GM18505 (cell line): Measurements from ENCODE around the gene GRM8.
"Not testable (repeated sequence)": the region's sequence is repeated elsewhere in the genome, so short reads cannot be mapped to it uniquely, and the experiment has no call there.

Experiments used
- ATAC-seq: cut with Tn5 transposase; IDR thresholded peaks from one replicate; pipeline ENCODE4 v1.9.1; 2021; ENCODE audit not compliant: unreplicated experiment
- POLR2A ChIP-seq: IDR thresholded peaks from 4 replicates; pipeline ENCODE4 v1.6.1; 2011; ENCODE audit warnings: borderline replicate concordance; ENCODE audit not compliant: insufficient read depth, insufficient read length; ENCODE audit errors: extremely low read depth

Gene GRM8

DNA sequence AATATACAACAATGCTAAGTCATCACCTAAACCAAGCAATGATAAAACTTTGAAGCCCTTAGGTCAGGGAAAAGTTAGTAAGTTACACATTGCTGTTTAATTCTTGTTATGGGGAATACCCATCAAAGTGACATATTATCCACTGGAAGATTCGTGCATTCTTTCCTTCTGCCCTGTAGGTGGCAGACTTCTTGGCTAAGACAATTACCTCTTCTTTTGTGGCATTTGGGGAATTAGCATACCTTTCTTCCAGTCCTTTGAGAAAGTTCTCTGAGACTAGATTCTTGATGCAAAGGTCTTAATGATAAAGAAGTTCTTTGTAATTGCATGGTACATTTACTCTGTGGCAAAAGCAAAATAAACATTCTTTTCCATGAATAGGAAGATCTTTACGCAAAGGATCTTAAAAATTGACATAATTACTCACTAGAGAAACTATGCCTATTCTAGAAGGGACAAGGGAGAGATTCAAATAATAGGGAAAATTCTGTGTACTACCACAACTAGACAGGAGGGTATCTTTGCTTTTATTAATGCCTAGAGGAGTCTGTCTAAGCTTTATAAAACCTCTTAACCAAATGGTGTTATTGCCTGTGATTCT lies 395.9 kb downstream of the GRM8 start:
- TF ChIP-seq POLR2A = no peak
- peak; percentile 80 for ATAC-seq

DNA sequence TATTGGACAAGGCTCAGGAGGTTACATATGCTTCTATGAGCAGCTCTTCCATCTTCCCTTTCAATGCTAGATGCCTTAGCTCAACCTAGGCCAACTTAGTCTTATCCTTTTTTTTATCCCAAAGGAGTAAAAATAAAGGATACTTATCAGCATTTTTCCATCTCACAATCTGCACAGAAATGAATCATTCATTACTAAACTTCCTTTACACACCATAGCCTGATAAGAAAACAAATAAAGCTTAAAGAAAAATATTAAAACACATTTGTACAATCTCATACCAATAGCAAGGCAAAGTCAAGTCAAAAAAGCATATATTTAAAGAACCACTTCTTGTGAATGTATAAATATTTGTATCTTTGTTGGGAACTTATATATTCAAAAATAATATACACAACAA lies 407.4 kb downstream of the GRM8 start:
- ATAC-seq = no peak

DNA sequence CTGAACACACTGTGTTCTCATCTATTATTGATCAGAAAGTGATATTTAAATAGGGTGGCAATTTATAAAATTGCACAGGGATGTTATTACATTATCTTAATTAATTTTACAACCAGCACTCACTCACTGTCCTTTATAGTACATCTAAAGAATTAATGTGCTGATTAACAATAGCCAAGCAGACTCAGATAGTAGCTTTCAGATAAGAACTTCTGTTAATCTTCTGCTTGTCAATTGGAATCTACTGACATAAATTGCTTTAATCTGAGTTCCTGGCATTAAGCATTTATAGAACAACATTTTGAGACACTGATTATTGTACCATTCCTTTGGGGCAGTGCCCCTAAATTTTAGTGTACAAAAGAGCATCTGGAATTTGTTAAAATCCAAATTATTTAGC lies 408.9 kb downstream of the GRM8 start:
- ATAC-seq = no peak
- no peak for TF ChIP-seq POLR2A

More for the DNA sequence above, 407.4 kb downstream of the GRM8 start:
- TF ChIP-seq POLR2A = no peak

DNA sequence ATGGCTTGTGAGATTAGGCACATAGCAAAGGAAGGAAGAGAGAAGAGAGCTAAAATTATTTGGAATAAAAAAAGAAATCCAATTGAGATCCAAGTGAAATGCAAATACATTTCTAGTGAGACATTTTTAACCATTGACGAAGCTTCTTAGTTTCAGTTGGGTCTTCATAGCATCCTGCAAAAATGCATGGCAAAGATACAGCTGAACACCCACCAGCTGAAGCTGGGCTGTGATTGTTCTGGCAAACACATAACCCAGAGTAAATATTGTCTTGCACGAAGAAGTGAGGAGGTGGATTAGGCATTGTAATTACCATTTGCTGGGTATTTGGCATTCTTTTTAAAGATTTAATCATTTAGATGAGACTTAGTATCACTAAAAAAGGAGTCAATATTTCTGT lies 409.4 kb downstream of the GRM8 start:
- no peak for TF ChIP-seq POLR2A
- no peak for ATAC-seq

DNA sequence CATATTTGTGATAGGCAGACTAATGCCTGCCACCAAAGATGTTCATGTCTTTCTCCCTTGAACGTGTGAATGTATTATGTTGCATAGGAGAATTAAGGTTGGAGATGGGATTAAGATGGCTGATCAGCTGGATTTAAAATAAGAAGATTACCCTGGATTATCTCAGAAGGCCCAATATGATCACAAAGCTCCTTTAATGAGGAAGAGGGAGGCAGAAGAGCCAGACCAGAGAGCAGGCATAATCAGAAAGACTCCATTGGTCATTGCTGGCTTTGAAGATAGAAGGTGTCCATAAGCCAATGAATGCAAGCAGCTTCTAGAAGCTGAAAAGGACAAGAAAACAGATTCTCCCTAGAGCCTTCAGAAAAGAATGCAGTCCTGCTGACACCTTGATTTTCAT lies 410.3 kb downstream of the GRM8 start:
- TF ChIP-seq POLR2A = no peak
- no peak for ATAC-seq

DNA sequence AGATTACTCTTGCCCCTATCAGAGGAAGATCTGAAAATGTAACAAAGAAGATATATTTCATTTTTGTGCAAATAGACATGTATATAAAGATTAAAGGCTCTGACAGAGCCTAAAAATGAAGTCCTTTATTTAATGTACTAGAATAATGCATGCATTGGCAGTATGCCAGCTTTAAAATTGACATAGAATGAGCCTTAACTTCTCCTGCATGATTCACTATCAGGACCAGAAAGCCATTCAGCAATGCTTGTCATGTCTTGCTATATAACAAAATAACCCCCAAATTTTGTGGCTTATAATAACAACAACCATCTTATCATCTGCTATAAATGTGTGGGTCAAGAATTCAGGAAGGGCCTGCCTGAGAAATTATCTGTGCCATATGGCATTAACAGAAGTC lies 411.9 kb downstream of the GRM8 start:
- no peak for TF ChIP-seq POLR2A
- no peak for ATAC-seq

DNA sequence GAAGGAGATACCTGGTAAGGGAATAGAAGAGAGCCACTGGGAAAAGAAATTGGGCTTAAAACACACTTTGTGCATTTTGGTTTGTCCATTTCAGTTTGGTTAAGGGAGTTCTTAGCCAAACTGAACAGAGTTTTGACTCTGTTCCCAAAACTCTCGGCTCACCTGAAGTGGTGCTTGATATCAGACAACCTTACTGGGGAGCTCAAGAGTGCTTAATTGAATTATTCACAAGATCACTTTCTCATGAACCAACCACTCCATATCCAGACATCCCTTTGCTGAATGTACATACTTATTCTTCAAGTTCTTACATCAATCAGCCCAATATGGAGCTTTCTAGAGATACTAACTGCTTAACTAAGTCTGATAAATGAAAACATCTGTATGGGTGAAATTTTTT lies 413.1 kb downstream of the GRM8 start:
- no peak for ATAC-seq
- no peak for TF ChIP-seq POLR2A

DNA sequence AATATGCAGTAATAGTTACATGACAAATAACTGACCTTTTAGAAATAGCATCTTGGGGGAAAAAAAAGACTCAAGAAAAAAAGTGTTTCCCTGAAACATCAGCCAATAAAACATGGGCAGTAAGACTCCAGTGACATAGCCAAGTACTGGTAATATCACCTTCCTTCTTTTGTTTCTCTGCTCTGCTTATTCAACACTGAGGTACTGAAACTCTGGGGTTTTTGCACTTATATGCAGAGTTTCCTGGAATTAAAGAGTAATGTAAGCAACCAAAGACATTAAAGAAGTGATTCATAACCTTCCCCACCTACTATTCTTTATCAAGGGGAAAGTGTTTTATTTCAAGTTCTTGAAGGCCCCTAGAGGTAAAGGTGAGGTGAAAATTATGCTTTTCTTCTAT lies 414.5 kb downstream of the GRM8 start:
- ATAC-seq = no peak
- TF ChIP-seq POLR2A = no peak

DNA sequence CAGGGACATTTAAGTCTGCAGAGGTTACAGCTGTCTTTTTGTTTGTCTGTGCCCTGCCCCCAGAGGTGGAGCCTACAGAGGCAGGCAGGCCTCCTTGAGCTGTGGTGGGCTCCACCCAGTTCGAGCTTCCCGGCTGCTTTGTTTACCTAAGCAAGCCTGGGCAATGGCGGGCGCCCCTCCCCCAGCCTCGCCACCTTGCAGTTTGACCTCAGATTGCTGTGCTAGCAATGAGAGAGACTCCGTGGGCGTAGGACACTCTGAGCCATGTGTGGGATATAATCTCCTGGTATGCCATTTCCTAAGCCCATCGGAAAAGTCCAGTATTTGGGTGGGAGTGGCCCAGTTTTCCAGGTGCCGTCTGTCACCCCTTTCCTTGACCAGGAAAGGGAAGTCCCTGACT lies 421.5 kb downstream of the GRM8 start:
- ATAC-seq = not testable (repeated sequence)

DNA sequence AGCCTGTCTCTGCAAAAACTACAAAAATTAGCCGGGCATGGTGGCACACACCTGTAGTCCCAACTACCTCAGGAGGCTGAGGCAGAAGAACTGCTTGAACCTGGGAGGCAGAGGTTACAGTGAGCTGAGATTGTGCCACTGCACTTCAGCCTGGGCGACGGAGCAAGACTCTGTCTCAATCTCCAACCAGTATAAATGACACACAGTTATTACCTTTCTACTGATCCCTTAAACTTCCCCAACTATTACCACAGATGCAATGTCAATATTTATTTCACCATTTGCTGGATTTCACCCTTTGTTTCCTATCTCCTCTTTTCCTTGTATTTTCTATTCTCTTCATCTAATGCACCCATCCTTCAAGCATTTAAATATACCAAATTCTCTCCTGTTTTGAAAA lies 431.8 kb downstream of the GRM8 start:
- TF ChIP-seq POLR2A = no peak
- ATAC-seq = no peak

DNA sequence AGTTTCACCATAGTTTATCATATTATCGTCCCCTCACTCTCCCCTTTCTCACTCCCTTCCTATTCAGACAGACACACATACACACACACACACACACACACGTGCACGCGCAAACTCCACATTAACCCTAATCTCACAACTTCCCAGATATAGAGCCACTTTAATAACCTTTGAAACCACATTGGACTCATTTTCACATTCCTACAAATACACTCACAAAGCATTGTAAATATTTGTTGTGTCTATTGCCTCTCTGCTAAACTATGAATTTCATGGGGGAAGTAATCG lies 433.6 kb downstream of the GRM8 start:
- no peak for ATAC-seq
- TF ChIP-seq POLR2A = no peak

DNA sequence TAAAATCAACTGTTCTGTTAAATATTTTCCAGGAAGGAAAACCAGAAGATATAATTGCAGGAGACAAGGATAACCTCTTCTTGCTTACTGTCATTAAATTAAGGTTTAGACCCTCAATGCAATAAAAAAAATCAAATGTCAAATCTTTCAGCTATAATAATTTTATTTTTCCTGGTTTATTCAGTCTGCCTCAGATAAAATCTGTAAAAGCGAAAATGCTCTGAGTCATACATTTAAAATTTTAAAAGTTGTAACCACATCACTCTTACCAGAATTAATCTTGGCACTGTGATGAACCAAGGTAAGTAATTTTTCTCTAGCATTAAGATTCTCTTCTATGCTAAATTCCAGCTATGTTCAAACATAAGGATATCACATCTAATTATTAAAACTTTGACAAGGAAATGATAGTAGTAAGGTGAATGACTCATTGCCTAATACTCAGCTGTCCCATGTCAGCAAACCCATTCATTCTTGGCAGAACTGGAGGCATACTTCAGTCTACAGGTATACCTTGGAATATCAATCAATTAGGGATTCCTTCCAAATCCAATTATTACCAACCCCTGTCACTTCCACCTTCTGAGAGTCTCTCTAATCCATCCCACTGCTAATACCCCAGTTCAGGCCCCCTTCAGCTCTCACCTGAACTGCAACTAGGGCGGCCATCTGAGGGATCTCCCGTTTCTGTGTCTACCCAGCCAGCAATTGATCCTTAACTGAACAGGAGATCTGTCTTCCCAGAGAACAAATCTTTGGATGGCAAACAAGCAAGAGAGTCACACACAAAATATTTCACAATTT lies 434.1 kb downstream of the GRM8 start:
- TF ChIP-seq POLR2A = no peak
- ATAC-seq = no peak

DNA sequence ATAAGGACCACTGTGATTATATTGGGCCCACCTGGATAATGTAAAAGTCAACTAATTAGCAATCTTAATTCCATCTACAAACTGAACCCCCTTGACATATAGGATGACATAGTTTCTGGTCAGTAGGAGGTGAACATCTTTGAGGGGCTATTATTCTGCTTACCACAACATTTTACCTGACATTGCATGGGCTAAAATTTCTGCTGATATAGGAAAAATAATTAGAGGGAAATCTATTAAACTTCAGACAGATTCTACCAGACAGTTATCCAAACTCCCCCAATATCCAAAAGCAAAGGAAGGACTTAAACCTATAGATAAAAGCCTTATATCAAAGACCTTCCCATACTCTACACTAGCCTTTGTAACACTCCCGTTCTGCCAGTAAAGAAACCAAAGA lies 443.6 kb downstream of the GRM8 start:
- TF ChIP-seq POLR2A = no peak
- no peak for ATAC-seq

DNA sequence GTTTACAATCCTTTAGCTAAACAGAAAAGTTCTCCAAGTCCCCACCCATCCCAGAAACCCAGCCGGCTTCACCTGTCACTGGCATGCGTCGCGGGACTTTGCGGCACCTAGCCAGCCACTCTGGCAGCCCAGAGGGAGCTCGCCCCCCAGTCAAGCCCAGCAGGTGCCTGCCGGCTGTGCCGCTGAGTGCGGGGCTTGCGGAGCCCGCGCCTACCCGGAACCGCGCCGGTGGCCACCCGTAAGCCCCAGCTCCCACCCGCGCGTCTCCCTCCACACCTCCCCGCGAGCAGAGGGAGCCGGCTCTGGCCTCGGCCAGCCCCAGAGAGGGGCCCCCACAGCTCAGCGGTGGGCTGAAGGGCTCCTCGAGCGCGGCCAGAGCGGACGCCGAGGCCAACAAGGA lies 446.1 kb downstream of the GRM8 start:
- ATAC-seq = no peak
- TF ChIP-seq POLR2A = no peak

DNA sequence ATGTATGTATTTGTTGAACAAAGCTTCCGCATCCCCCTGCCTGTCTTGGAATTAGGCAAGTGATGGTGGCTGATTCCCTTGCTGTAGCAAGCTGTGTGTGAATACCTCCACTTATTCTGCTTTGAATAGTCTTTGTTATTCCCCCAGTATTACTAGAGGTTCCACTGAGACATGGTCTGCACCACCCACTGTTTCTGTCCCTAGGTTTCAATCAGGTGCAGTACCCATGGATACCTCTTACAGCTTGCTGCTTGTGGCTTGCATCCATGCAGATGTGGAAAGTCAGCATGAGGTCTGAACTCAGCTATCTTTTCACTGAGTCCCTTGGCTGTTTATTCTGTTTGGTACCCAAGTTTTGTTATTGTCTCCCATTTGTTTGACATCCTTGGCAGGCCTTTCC lies 447.4 kb downstream of the GRM8 start:
- ATAC-seq = no peak

More for the DNA sequence above, 447.4 kb downstream of the GRM8 start:
- no peak for TF ChIP-seq POLR2A
